ENCODE measurements around the gene MAML2.

DNA sequence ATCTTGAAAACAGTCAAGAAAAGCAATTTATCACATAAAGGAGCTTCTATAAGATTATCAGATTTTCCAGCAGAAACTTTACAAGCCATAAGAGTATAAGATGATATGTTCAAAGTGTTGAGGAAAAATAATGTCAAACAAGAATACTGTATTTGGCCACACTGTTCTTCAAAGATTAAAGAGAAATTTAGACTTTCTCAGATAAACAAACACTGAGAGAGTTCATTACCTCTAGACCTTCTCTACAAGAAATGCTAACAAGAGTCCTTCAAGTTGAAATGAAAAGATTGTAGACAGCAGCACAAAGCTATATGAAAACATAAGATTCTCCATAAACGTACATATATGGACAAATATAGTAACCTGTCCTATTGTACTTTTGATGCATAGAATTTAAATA is 411.1 kb downstream of the MAML2 start:
- TF ChIP-seq, protein P1, sequence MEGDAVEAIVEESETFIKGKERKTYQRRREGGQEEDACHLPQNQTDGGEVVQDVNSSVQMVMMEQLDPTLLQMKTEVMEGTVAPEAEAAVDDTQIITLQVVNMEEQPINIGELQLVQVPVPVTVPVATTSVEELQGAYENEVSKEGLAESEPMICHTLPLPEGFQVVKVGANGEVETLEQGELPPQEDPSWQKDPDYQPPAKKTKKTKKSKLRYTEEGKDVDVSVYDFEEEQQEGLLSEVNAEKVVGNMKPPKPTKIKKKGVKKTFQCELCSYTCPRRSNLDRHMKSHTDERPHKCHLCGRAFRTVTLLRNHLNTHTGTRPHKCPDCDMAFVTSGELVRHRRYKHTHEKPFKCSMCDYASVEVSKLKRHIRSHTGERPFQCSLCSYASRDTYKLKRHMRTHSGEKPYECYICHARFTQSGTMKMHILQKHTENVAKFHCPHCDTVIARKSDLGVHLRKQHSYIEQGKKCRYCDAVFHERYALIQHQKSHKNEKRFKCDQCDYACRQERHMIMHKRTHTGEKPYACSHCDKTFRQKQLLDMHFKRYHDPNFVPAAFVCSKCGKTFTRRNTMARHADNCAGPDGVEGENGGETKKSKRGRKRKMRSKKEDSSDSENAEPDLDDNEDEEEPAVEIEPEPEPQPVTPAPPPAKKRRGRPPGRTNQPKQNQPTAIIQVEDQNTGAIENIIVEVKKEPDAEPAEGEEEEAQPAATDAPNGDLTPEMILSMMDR (IDR thresholded peaks at IDR 0.05; ENCODE audit: low read length) = no peak
- TF ChIP-seq EZH2 (optimal IDR thresholded peaks at IDR 0.05; ENCODE audit: low read depth, low read length) = no peak

Measured in MM.1S (cell line).